ENCODE results near the gene SYNM. TPM values are rescaled to one million over a fixed set of nuclear protein-coding genes. Genes with fewer than 3 reads are reported as not detected.

The SYNM gene
- total and polyA plus RNA-seq, 2 experiments from 2014 or later: 0.18 to 0.97 TPM

GRCh38 chr15:99130765-99131440 lies 26.0 kb downstream of the SYNM start:
- Histone ChIP-seq H3K79me2 (ENCODE audit: insufficient read depth) (no peaks in the 10 kb centered on the region), H3K27ac (no peak overlapping the region), H3K9me2 (ENCODE audit: insufficient read depth) (no peaks in the 10 kb centered on the region), H4K20me1 (ENCODE audit: insufficient read depth) (no peaks in the 10 kb centered on the region), H3K9me3 (ENCODE audit: low read depth) (no peaks in the 10 kb centered on the region), H3F3A (ENCODE audit: insufficient read depth) (no peaks in the 10 kb centered on the region), H3K4me1 (ENCODE audit: insufficient read depth) (no peaks in the 10 kb centered on the region), H2AFZ (no peak overlapping the region), H3K36me3 (ENCODE audit: low read depth) (no peaks in the 10 kb centered on the region), H3K4me3 (no peak overlapping the region), H3K27me3 (replicated peaks; ENCODE audit: insufficient read depth) (no peaks in the 10 kb centered on the region), H3K9ac (no peak overlapping the region), H3K4me2 (ENCODE audit: unreplicated experiment) (no peak overlapping the region)
- TF ChIP-seq EZH2 (IDR thresholded peaks at IDR 0.05; ENCODE audit: insufficient read depth, poor library complexity, severe bottlenecking): no peak
- no peak for TF ChIP-seq EZH2phosphoT487 (IDR thresholded peaks at IDR 0.05; ENCODE audit: insufficient read depth, low read depth)
- in situ Hi-C loops (cut with MboI): no loop called here
- 95 to 97% methylated on average over 29 to 30 of the region's 30 CpGs for WGBS, 2 experiments (ENCODE audit: low coverage in 1 of 2, low lambda C conversion rate in 2 of 2, missing lambda C conversion rate in 2 of 2)
- no peak for DNase-seq

GRCh38 chr15:99131441-99132023 lies 26.7 kb downstream of the SYNM start:
- Histone ChIP-seq H3K9me2 (ENCODE audit: insufficient read depth) (no peaks in the 10 kb centered on the region), H3K36me3 (ENCODE audit: low read depth) (no peaks in the 10 kb centered on the region), H3K9me3 (ENCODE audit: low read depth) (no peaks in the 10 kb centered on the region), H3K4me3 (no peak overlapping the region), H4K20me1 (ENCODE audit: insufficient read depth) (no peaks in the 10 kb centered on the region), H3F3A (ENCODE audit: insufficient read depth) (no peaks in the 10 kb centered on the region), H3K79me2 (ENCODE audit: insufficient read depth) (no peaks in the 10 kb centered on the region), H3K27me3 (replicated peaks; ENCODE audit: insufficient read depth) (no peaks in the 10 kb centered on the region), H2AFZ (no peak overlapping the region), H3K4me1 (ENCODE audit: insufficient read depth) (no peaks in the 10 kb centered on the region), H3K27ac (no peak overlapping the region), H3K4me2 (ENCODE audit: unreplicated experiment) (no peak overlapping the region), H3K9ac (no peak overlapping the region)
- DNase-seq: no peak
- in situ Hi-C loops (cut with MboI): no loop called here
- TF ChIP-seq EZH2 (IDR thresholded peaks at IDR 0.05; ENCODE audit: insufficient read depth, poor library complexity, severe bottlenecking) (no peak), EZH2phosphoT487 (IDR thresholded peaks at IDR 0.05; ENCODE audit: insufficient read depth, low read depth) (no peak)
- WGBS, 2 experiments (ENCODE audit: low coverage in 1 of 2, low lambda C conversion rate in 2 of 2, missing lambda C conversion rate in 2 of 2): 92 to 94% methylated on average over 24 to 25 of the region's 25 CpGs

GRCh38 chr15:99132122-99132521 lies 27.2 kb downstream of the SYNM start:
- Histone ChIP-seq H2AFZ (no peak overlapping the region), H3K36me3 (ENCODE audit: low read depth) (no peaks in the 10 kb centered on the region), H3K9ac (no peak overlapping the region), H3K9me2 (ENCODE audit: insufficient read depth) (no peaks in the 10 kb centered on the region), H3K9me3 (ENCODE audit: low read depth) (no peaks in the 10 kb centered on the region), H3K4me3 (no peak overlapping the region), H3K4me1 (ENCODE audit: insufficient read depth) (no peaks in the 10 kb centered on the region), H3K4me2 (ENCODE audit: unreplicated experiment) (no peak overlapping the region), H3K79me2 (ENCODE audit: insufficient read depth) (no peaks in the 10 kb centered on the region), H4K20me1 (ENCODE audit: insufficient read depth) (no peaks in the 10 kb centered on the region), H3F3A (ENCODE audit: insufficient read depth) (no peaks in the 10 kb centered on the region), H3K27ac (no peak overlapping the region), H3K27me3 (replicated peaks; ENCODE audit: insufficient read depth) (no peaks in the 10 kb centered on the region)
- in situ Hi-C loops (cut with MboI): no loop called here
- WGBS, 2 experiments (ENCODE audit: low coverage in 1 of 2, low lambda C conversion rate in 2 of 2, missing lambda C conversion rate in 2 of 2): 81 to 98% methylated on average over 4 of the region's 4 CpGs
- no peak for DNase-seq
- no peak for TF ChIP-seq EZH2phosphoT487 (IDR thresholded peaks at IDR 0.05; ENCODE audit: insufficient read depth, low read depth)
- no peak for TF ChIP-seq EZH2 (IDR thresholded peaks at IDR 0.05; ENCODE audit: insufficient read depth, poor library complexity, severe bottlenecking)

GRCh38 chr15:99132634-99133287 lies 27.9 kb downstream of the SYNM start:
- no peak overlapping the region for H2AFZ ChIP-seq
- TF ChIP-seq EZH2phosphoT487 (IDR thresholded peaks at IDR 0.05; ENCODE audit: insufficient read depth, low read depth): no peak
- no peak for TF ChIP-seq EZH2 (IDR thresholded peaks at IDR 0.05; ENCODE audit: insufficient read depth, poor library complexity, severe bottlenecking)
- no peak overlapping the region for H3K27ac ChIP-seq
- H3K9me3 ChIP-seq (ENCODE audit: low read depth): no peaks in the 10 kb centered on the region
- H3K9me2 ChIP-seq (ENCODE audit: insufficient read depth): no peaks in the 10 kb centered on the region
- no peak overlapping the region for H3K4me2 ChIP-seq (ENCODE audit: unreplicated experiment)
- no peak for DNase-seq
- H3K4me3 ChIP-seq: no peak overlapping the region
- in situ Hi-C loops (cut with MboI): no loop called here
- no peaks in the 10 kb centered on the region for H3K36me3 ChIP-seq (ENCODE audit: low read depth)
- H3K4me1 ChIP-seq (ENCODE audit: insufficient read depth): no peaks in the 10 kb centered on the region
- H3F3A ChIP-seq (ENCODE audit: insufficient read depth): no peaks in the 10 kb centered on the region
- 82 to 85% methylated on average over 18 of the region's 18 CpGs for WGBS, 2 experiments (ENCODE audit: low coverage in 1 of 2, low lambda C conversion rate in 2 of 2, missing lambda C conversion rate in 2 of 2)
- no peaks in the 10 kb centered on the region for H4K20me1 ChIP-seq (ENCODE audit: insufficient read depth)
- H3K9ac ChIP-seq: no peak overlapping the region
- no peaks in the 10 kb centered on the region for H3K79me2 ChIP-seq (ENCODE audit: insufficient read depth)
- H3K27me3 ChIP-seq (replicated peaks; ENCODE audit: insufficient read depth): no peaks in the 10 kb centered on the region

Data from GM23248 (cell line).